A673 (cell line): ENCODE data around the gene CHI3L2. TPM values are rescaled to one million over a fixed set of nuclear protein-coding genes. Genes with fewer than 3 reads are reported as not detected.

ENCODE experiments used
- BruUV-seq: library from RNA; stranded (reverse); fragments of 400-500 nt; replicated peaks from 2 replicates; lab custom pipeline; 2021; lab: Mats Ljungman, UMichigan
- CTCF ChIA-PET: fragments of 300-600 bp; sonication (Branson Sonifier 250); formaldehyde crosslinking; loops from one replicate; lab custom pipeline; 2022; ENCODE audit warnings: antibody characterized with exemption; lab: Charles Lee
- POLR2A ChIA-PET: fragments of 300-600 bp; sonication (Branson Sonifier 250); formaldehyde crosslinking; loops from one replicate; lab custom pipeline; 2022; ENCODE audit warnings: antibody characterized with exemption; ENCODE audit not compliant: low non-redundant PET; lab: Charles Lee
- DNase-seq: peaks from one replicate; pipeline ENCODE4 v3.0.0-alpha.2; 2015; ENCODE audit warnings: low spot score
- H3K27ac ChIP-seq: fragments of 200-600 bp; sonication (generic); 2 replicates; pipeline ENCODE4 v1.5.1; 2016; ENCODE audit warnings: mixed run types, low read depth, mild to moderate bottlenecking, mixed read lengths, antibody characterized with exemption, low read length; ENCODE audit not compliant: poor library complexity, severe bottlenecking
- H3K27me3 ChIP-seq: fragments of 200-600 bp; sonication (generic); replicated peaks from 2 replicates; pipeline ENCODE4 v1.6.1; 2017; ENCODE audit warnings: mixed run types, low read depth, mild to moderate bottlenecking, mixed read lengths, antibody characterized with exemption, low read length; ENCODE audit not compliant: insufficient read depth, poor library complexity
- H3K36me3 ChIP-seq: fragments of 200-600 bp; sonication (generic); 2 replicates; pipeline ENCODE4 v1.6.1; 2016; ENCODE audit warnings: mixed run types, mild to moderate bottlenecking, mixed read lengths, antibody characterized with exemption, low read length; ENCODE audit not compliant: insufficient read depth, poor library complexity, severe bottlenecking
- H3K4me1 ChIP-seq: fragments of 200-600 bp; sonication (generic); 2 replicates; pipeline ENCODE4 v1.6.1; 2017; ENCODE audit warnings: mixed run types, mild to moderate bottlenecking, mixed read lengths, antibody characterized with exemption, low read length; ENCODE audit not compliant: insufficient read depth, poor library complexity, severe bottlenecking
- H3K4me3 ChIP-seq: fragments of 200-600 bp; sonication (generic); 2 replicates; pipeline ENCODE4 v1.5.1; 2016; ENCODE audit warnings: low read depth, mixed run types, mild to moderate bottlenecking, mixed read lengths, low read length; ENCODE audit not compliant: poor library complexity, severe bottlenecking
- H3K9me3 ChIP-seq: fragments of 200-600 bp; sonication (generic); 2 replicates; pipeline ENCODE4 v1.6.1; 2016; ENCODE audit warnings: mixed run types, low read depth, mild to moderate bottlenecking, mixed read lengths, antibody characterized with exemption, low read length; ENCODE audit not compliant: poor library complexity, severe bottlenecking
- EZH2 ChIP-seq: fragments of 200-600 bp; sonication (generic); IDR thresholded peaks from 2 replicates; pipeline ENCODE4 v1.6.1; 2017; ENCODE audit warnings: borderline replicate concordance, low read depth, mild to moderate bottlenecking, mixed read lengths, antibody characterized with exemption, low read length; ENCODE audit not compliant: poor library complexity, severe bottlenecking
- intact Hi-C: fragments of 100-400 bp; cut with micrococcal nuclease; formaldehyde crosslinking; loops from one replicate; pipeline ENCODE4 v1.10.0; 2022; ENCODE audit not compliant: unreplicated experiment
- total RNA-seq: library from RNA; stranded (reverse); gene quantifications from 2 replicates; pipeline ENCODE4 v1.2.3, GENCODE V29; 2021
- TF ChIP-seq, protein P1 (sequence below): fragments of 300-800, 200-600 bp; sonication (generic); conservative IDR thresholded peaks from 2 replicates; pipeline ENCODE4 v1.5.1; 2017; ENCODE audit warnings: low read depth, mild to moderate bottlenecking, antibody characterized with exemption, low read length, moderate library complexity, mixed read lengths

The CHI3L2 gene
- total RNA-seq, 1 experiment from 2014 or later, result not detected

DNA sequence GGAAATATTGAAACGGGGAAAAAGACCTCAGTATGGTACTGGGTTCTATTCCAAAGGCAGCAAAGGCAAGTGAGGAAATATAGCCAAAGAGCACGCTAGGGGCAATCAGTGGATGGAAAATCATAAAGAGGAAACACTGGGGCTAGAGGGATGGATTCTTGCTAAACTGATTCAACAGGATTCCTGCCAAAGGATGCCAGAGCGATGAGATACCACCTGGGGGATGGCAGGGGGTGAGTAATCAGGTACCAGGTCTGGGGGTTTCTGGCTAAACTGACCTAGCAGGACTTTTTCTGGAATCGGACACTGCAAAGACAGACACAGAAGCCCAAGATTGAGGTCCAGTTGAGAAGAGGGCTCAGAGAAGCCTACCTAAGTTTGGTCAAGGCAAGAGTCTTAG, 6.7 kb downstream of the CHI3L2 start:
- H3K9me3 ChIP-seq, result no peaks in the 10 kb centered on the region

DNA sequence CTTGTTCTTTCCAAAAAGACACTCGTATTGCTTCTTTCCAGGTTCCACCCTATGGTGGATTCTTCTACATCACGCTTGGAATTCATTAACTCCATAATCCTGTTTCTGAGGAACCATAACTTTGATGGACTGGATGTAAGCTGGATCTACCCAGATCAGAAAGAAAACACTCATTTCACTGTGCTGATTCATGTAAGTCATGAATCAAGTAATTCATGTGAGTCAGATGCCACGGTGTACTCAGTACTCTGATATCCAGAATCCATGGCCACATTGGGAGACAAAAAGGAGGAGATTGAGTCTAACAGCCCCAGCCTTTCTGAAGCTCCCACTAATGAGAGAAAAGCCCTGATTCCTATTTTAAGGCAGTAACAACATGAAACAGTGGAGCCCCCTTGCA, 7.4 kb downstream of the CHI3L2 start:
- no TSS peak for BruUV-seq
- Histone ChIP-seq H3K9me3 (no peaks in the 10 kb centered on the region), H3K4me3 (no peak overlapping the region), H3K4me1 (no peaks in the 10 kb centered on the region), H3K27ac (no peak overlapping the region), H3K36me3 (no peaks in the 10 kb centered on the region), H3K27me3 (peaks cover 53% of the 10 kb centered on the region)
- intact Hi-C loops, result no loop called here
- CTCF ChIA-PET, result no interaction called here
- TF ChIP-seq, protein P1, sequence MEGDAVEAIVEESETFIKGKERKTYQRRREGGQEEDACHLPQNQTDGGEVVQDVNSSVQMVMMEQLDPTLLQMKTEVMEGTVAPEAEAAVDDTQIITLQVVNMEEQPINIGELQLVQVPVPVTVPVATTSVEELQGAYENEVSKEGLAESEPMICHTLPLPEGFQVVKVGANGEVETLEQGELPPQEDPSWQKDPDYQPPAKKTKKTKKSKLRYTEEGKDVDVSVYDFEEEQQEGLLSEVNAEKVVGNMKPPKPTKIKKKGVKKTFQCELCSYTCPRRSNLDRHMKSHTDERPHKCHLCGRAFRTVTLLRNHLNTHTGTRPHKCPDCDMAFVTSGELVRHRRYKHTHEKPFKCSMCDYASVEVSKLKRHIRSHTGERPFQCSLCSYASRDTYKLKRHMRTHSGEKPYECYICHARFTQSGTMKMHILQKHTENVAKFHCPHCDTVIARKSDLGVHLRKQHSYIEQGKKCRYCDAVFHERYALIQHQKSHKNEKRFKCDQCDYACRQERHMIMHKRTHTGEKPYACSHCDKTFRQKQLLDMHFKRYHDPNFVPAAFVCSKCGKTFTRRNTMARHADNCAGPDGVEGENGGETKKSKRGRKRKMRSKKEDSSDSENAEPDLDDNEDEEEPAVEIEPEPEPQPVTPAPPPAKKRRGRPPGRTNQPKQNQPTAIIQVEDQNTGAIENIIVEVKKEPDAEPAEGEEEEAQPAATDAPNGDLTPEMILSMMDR, result no peak
- TF ChIP-seq EZH2, result no peak
- DNase-seq, result no peak
- POLR2A ChIA-PET, result no interaction called here

More for the DNA sequence above, 6.7 kb downstream of the CHI3L2 start:
- intact Hi-C loops, result no loop called here
- H3K27me3 ChIP-seq, result peaks cover 53% of the 10 kb centered on the region
- H3K4me1 ChIP-seq, result no peaks in the 10 kb centered on the region
- no peak for DNase-seq
- H3K4me3 ChIP-seq, result no peak overlapping the region
- ChIA-PET POLR2A (no interaction called here), CTCF (no interaction called here)
- BruUV-seq, result no TSS peak
- TF ChIP-seq, protein P1, result no peak
- no peak for TF ChIP-seq EZH2
- no peaks in the 10 kb centered on the region for H3K36me3 ChIP-seq
- H3K27ac ChIP-seq, result no peak overlapping the region

DNA sequence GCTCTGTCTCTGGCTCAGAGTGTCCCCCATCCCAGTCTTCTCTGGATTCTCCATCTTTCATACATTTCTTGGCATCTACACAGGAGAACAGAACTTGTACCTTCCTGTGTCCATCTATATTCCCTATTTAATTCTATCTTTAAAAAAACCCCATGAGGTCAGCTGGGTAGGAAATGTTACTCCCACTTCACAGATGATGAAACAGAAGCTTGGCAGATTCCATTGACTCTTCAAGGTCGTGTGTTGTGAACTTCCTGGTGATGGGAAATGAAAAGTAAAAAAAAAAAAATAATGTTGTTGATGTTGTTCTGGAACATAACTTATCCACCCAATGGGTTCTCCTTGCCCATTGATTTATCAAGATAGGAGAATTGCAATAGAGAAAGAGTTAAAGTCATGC, 8.9 kb downstream of the CHI3L2 start:
- Histone ChIP-seq H3K4me3 (no peak overlapping the region), H3K27me3 (peaks cover 49% of the 10 kb centered on the region), H3K27ac (no peak overlapping the region), H3K4me1 (no peaks in the 10 kb centered on the region), H3K9me3 (no peaks in the 10 kb centered on the region), H3K36me3 (no peaks in the 10 kb centered on the region)
- ChIA-PET CTCF (no interaction called here), POLR2A (no interaction called here)
- no TSS peak for BruUV-seq
- TF ChIP-seq, protein P1, result no peak
- no peak for TF ChIP-seq EZH2
- intact Hi-C loops, result no loop called here
- no peak for DNase-seq
